ENCODE results near the gene DYNC1I1. TPM values are rescaled to one million over a fixed set of nuclear protein-coding genes. Genes with fewer than 3 reads are reported as not detected.

The DYNC1I1 gene
- total and polyA plus RNA-seq, 4 donors = 0.28 to 0.67 (median 0.39) TPM

DNA sequence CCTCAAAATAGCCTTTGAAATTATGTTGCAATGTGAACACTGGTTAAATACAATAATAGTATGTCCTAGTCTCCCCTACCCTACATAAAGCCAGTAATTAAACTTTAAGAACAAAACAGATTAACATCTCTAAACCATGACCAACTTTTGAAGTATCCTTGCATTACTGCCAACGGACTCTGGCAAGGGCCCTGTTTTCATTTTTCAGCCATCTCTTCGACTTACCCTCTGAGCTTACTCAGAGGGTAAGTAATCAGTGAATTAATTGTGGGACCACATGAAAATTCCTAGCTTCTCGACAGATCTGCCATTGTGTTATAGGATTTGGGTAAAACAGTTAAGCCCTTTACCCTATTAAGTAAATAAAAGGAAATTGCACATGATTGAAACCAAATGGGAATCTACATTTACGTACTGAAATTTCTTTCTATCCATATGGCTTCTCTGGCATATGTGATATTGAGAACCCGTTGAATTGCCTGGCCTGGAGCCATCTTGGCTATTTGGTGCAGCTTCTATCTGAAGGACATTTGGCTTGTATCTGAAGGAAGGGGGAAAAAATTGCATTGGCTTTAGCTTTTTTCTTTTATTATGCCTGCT lies 39.6 kb downstream of the DYNC1I1 start:
- no peaks in the 10 kb centered on the region for H3K27me3 ChIP-seq (ENCODE audit: control insufficient read depth in 4 of 4, insufficient read depth in 4 of 4, low read length in 3 of 4)
- H3K9me3 ChIP-seq (ENCODE audit: control insufficient read depth in 4 of 4, low read length in 3 of 4) = no peaks in the 10 kb centered on the region
- DNase-seq (ENCODE audit: low spot score) = no peak
- no peak overlapping the region for H3K27ac ChIP-seq (ENCODE audit: low read depth in 1 of 2, low read length in 2 of 2)
- H3K4me1 ChIP-seq (ENCODE audit: control insufficient read depth in 4 of 4, insufficient read depth in 4 of 4, low read length in 3 of 4) = no peaks in the 10 kb centered on the region
- WGBS = 93% methylated on average over 5 of the region's 5 CpGs
- H3K36me3 ChIP-seq (ENCODE audit: control insufficient read depth in 4 of 4, insufficient read depth in 3 of 4, low read depth in 1 of 4, low read length in 3 of 4) = no peaks in the 10 kb centered on the region
- no peak for TF ChIP-seq HNF4G (IDR thresholded peaks at IDR 0.05)
- no peak for TF ChIP-seq HNF4A (conservative IDR thresholded peaks at IDR 0.05)
- TF ChIP-seq, protein P1, sequence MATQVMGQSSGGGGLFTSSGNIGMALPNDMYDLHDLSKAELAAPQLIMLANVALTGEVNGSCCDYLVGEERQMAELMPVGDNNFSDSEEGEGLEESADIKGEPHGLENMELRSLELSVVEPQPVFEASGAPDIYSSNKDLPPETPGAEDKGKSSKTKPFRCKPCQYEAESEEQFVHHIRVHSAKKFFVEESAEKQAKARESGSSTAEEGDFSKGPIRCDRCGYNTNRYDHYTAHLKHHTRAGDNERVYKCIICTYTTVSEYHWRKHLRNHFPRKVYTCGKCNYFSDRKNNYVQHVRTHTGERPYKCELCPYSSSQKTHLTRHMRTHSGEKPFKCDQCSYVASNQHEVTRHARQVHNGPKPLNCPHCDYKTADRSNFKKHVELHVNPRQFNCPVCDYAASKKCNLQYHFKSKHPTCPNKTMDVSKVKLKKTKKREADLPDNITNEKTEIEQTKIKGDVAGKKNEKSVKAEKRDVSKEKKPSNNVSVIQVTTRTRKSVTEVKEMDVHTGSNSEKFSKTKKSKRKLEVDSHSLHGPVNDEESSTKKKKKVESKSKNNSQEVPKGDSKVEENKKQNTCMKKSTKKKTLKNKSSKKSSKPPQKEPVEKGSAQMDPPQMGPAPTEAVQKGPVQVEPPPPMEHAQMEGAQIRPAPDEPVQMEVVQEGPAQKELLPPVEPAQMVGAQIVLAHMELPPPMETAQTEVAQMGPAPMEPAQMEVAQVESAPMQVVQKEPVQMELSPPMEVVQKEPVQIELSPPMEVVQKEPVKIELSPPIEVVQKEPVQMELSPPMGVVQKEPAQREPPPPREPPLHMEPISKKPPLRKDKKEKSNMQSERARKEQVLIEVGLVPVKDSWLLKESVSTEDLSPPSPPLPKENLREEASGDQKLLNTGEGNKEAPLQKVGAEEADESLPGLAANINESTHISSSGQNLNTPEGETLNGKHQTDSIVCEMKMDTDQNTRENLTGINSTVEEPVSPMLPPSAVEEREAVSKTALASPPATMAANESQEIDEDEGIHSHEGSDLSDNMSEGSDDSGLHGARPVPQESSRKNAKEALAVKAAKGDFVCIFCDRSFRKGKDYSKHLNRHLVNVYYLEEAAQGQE (IDR thresholded peaks at IDR 0.05) = no peak
- no peak for TF ChIP-seq FOXA1 (IDR thresholded peaks at IDR 0.05)
- no peak for TF ChIP-seq EGR1 (IDR thresholded peaks at IDR 0.05; ENCODE audit: low read depth in 2 of 2)
- no peak for TF ChIP-seq RAD21 (IDR thresholded peaks at IDR 0.05)
- no peak for TF ChIP-seq SP1 (IDR thresholded peaks at IDR 0.05)
- no peak for TF ChIP-seq GABPA (IDR thresholded peaks at IDR 0.05 in 1 of 2, conservative IDR thresholded peaks at IDR 0.05 in 1 of 2)
- TF ChIP-seq, protein P2, sequence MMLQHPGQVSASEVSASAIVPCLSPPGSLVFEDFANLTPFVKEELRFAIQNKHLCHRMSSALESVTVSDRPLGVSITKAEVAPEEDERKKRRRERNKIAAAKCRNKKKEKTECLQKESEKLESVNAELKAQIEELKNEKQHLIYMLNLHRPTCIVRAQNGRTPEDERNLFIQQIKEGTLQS (IDR thresholded peaks at IDR 0.05) = no peak
- TF ChIP-seq NR2F2 (IDR thresholded peaks at IDR 0.05) = no peak
- TF ChIP-seq, protein P3, sequence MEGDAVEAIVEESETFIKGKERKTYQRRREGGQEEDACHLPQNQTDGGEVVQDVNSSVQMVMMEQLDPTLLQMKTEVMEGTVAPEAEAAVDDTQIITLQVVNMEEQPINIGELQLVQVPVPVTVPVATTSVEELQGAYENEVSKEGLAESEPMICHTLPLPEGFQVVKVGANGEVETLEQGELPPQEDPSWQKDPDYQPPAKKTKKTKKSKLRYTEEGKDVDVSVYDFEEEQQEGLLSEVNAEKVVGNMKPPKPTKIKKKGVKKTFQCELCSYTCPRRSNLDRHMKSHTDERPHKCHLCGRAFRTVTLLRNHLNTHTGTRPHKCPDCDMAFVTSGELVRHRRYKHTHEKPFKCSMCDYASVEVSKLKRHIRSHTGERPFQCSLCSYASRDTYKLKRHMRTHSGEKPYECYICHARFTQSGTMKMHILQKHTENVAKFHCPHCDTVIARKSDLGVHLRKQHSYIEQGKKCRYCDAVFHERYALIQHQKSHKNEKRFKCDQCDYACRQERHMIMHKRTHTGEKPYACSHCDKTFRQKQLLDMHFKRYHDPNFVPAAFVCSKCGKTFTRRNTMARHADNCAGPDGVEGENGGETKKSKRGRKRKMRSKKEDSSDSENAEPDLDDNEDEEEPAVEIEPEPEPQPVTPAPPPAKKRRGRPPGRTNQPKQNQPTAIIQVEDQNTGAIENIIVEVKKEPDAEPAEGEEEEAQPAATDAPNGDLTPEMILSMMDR (IDR thresholded peaks at IDR 0.05; ENCODE audit: low read depth, low read length, missing input control) = no peak
- TF ChIP-seq YY1 (IDR thresholded peaks at IDR 0.05) = no peak
- no peak for TF ChIP-seq JUND (IDR thresholded peaks at IDR 0.05)
- TF ChIP-seq TAF1 (conservative IDR thresholded peaks at IDR 0.05) = no peak
- TF ChIP-seq, protein P4, sequence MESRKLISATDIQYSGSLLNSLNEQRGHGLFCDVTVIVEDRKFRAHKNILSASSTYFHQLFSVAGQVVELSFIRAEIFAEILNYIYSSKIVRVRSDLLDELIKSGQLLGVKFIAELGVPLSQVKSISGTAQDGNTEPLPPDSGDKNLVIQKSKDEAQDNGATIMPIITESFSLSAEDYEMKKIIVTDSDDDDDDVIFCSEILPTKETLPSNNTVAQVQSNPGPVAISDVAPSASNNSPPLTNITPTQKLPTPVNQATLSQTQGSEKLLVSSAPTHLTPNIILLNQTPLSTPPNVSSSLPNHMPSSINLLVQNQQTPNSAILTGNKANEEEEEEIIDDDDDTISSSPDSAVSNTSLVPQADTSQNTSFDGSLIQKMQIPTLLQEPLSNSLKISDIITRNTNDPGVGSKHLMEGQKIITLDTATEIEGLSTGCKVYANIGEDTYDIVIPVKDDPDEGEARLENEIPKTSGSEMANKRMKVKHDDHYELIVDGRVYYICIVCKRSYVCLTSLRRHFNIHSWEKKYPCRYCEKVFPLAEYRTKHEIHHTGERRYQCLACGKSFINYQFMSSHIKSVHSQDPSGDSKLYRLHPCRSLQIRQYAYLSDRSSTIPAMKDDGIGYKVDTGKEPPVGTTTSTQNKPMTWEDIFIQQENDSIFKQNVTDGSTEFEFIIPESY (IDR thresholded peaks at IDR 0.05) = no peak
- TF ChIP-seq RXRA (IDR thresholded peaks at IDR 0.05) = no peak
- TF ChIP-seq, protein P5, sequence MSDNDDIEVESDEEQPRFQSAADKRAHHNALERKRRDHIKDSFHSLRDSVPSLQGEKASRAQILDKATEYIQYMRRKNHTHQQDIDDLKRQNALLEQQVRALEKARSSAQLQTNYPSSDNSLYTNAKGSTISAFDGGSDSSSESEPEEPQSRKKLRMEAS (IDR thresholded peaks at IDR 0.05) = no peak
- no peak for TF ChIP-seq FOXA2 (IDR thresholded peaks at IDR 0.05)
- no peak overlapping the region for H3K4me3 ChIP-seq (ENCODE audit: low read depth in 1 of 3, low read length in 3 of 3)
- no peak overlapping the region for H3K9ac ChIP-seq (ENCODE audit: low read depth in 1 of 2, low read length in 2 of 2)
